GM12874 (cell line): Measurements from ENCODE around the gene SIKE1.

Experiments used
- CTCF ChIP-seq: IDR thresholded peaks from 2 replicates; pipeline ENCODE4 v1.5.1; 2011; ENCODE audit warnings: low read depth, mild to moderate bottlenecking, control low read depth, low read length, moderate library complexity; ENCODE audit not compliant: insufficient read depth

SIKE1 gene

GRCh38 chr1:114728553-114728952 is 51.9 kb downstream of the SIKE1 start:
- TF ChIP-seq CTCF: no peak

GRCh38 chr1:114725230-114725629 is 55.3 kb downstream of the SIKE1 start:
- no peak for TF ChIP-seq CTCF

GRCh38 chr1:114723915-114724314 is 56.6 kb downstream of the SIKE1 start:
- TF ChIP-seq CTCF: no peak

- no peak for TF ChIP-seq CTCF
Measured at GRCh38 chr1:114723457-114723856, 57.0 kb downstream of the SIKE1 start.

GRCh38 chr1:114720492-114720891 is 60.0 kb downstream of the SIKE1 start:
- no peak for TF ChIP-seq CTCF
